Osteocyte (in vitro differentiated cells): ENCODE results near the gene IGLON5. TPM values are rescaled to one million over a fixed set of nuclear protein-coding genes. Genes with fewer than 3 reads are reported as not detected.

ENCODE experiments used
- DNase-seq: peaks from one replicate; pipeline ENCODE4 v3.0.0; 2021; ENCODE audit warnings: mixed read lengths; ENCODE audit not compliant: unreplicated experiment; ENCODE audit errors: extremely low spot score
- H3K27ac Mint-ChIP-seq: one replicate; pipeline ENCODE4 v1.8.0; 2021; ENCODE audit warnings: mild to moderate bottlenecking, mixed read lengths; ENCODE audit not compliant: unreplicated experiment
- H3K27me3 Mint-ChIP-seq: one replicate; pipeline ENCODE4 v1.8.0; 2021; ENCODE audit warnings: mixed read lengths; ENCODE audit not compliant: unreplicated experiment
- H3K36me3 Mint-ChIP-seq: one replicate; pipeline ENCODE4 v1.8.0; 2021; ENCODE audit warnings: mixed read lengths; ENCODE audit not compliant: unreplicated experiment
- H3K4me1 Mint-ChIP-seq: one replicate; pipeline ENCODE4 v1.8.0; 2021; ENCODE audit warnings: mixed read lengths; ENCODE audit not compliant: unreplicated experiment
- H3K4me3 Mint-ChIP-seq: one replicate; pipeline ENCODE4 v1.8.0; 2021; ENCODE audit warnings: mild to moderate bottlenecking, moderate library complexity, mixed read lengths; ENCODE audit not compliant: unreplicated experiment
- H3K9me3 Mint-ChIP-seq: one replicate; pipeline ENCODE4 v1.8.0; 2021; ENCODE audit warnings: mixed read lengths; ENCODE audit not compliant: unreplicated experiment
- total RNA-seq: library from RNA; stranded (reverse); gene quantifications from 2 replicates; pipeline ENCODE4 v1.2.1, GENCODE V29; 2021
- TF ChIP-seq, protein P1 (sequence below): fragments of 200-600 bp; sonication (generic); IDR thresholded peaks from 2 replicates; pipeline ENCODE4 v1.5.0; 2021; ENCODE audit warnings: antibody characterized with exemption, mild to moderate bottlenecking, moderate library complexity

The IGLON5 gene
- total RNA-seq, 1 donor from 2014 or later: not detected

DNA sequence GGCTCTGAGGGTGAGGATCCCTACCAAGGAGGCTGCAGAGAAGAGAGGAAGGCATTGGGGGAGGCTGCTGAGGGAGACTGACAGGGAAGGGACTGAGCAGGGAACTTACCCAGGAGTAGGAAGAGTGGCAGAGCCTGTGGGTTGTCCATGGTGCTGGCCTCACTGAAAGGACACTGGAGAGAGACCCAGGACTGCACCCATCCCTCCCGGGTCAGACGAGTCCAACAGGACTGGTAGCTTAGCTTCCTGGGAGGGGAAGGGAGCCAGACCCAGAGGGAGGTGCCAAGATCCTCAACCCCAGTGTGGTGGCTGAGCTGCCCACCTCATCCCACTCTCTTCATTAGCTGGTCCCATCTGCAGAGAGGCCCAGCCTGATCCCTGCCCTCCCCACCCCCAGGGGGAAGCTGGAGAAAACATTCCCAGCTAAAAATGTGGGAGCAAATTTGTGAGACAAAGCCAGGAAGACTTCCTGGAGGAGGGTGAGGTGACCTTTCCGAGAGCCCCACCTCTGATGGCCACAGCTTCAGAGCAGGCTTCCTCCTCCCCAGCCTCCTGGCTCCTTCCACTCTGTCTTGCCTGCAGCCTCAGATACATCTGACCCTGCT lies 30.6 kb downstream of the IGLON5 start, which contains the start of gene VSIG10L:
Gene VSIG10L, minus strand, starts transcription at position 164 of the 605 bp plus-strand sequence. Its CDS starts 15 bp downstream, at position 149.
- no peaks in the 10 kb centered on the region for H3K27me3 Mint-ChIP-seq
- H3K27ac Mint-ChIP-seq: peak within 1 kb of the TSS; percentile 59
- no peak for DNase-seq
- no peaks in the 10 kb centered on the region for H3K9me3 Mint-ChIP-seq
- peak within 1 kb of the TSS; percentile 66 for H3K4me3 Mint-ChIP-seq
- peaks cover 4% of the 10 kb centered on the region for H3K36me3 Mint-ChIP-seq
- TF ChIP-seq, protein P1, sequence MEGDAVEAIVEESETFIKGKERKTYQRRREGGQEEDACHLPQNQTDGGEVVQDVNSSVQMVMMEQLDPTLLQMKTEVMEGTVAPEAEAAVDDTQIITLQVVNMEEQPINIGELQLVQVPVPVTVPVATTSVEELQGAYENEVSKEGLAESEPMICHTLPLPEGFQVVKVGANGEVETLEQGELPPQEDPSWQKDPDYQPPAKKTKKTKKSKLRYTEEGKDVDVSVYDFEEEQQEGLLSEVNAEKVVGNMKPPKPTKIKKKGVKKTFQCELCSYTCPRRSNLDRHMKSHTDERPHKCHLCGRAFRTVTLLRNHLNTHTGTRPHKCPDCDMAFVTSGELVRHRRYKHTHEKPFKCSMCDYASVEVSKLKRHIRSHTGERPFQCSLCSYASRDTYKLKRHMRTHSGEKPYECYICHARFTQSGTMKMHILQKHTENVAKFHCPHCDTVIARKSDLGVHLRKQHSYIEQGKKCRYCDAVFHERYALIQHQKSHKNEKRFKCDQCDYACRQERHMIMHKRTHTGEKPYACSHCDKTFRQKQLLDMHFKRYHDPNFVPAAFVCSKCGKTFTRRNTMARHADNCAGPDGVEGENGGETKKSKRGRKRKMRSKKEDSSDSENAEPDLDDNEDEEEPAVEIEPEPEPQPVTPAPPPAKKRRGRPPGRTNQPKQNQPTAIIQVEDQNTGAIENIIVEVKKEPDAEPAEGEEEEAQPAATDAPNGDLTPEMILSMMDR: no peak
- H3K4me1 Mint-ChIP-seq: peaks cover 9% of the 10 kb centered on the region

DNA sequence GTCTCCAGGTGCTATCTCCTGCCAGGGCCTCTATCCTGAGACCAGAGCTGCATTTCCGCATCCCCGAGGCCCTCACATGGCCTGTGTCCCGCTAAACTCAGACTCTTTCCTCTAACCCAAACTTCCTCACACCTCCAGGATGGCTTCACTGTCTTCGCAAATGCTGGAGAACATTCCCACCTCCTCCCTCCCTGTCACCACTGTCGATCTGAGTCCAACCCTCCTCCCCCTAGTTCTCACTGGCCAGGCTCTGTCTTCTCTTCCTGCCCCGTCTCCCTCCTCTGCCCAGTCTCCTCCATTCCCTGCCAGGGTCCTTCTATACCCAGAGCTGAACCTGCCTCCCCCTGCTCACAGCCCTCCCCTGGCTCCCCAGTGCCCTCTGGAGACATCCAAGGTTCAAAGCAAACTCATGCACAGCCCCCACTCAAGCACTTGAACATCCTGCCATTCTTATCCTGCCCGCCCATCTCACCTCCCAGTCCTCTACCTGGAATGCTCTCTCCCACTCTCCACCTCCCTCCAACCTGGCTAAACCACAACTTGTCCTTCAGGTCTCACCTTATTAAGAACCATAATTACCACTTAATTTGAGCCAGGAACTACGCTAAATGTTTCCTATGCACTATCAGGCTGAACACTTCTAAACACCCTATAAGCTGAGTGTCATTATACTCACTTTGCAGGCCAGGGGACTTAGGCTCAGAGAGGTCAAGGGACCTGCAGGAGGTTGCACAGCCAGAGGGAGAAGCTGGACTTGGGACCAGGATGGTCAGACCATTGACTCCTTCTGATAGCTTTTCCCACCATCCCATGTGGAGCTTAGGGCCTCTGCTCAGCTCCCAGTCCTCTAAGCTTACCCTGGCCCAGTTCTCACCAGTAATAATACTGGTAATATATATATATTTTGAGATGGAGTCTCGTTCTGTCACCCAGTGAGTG lies 31.5 kb downstream of the IGLON5 start:
- TF ChIP-seq, protein P1: no peak
- no peaks in the 10 kb centered on the region for H3K27me3 Mint-ChIP-seq
- H3K36me3 Mint-ChIP-seq: peaks cover 7% of the 10 kb centered on the region
- H3K4me1 Mint-ChIP-seq: peaks cover 9% of the 10 kb centered on the region
- no peak overlapping the region for H3K4me3 Mint-ChIP-seq
- H3K27ac Mint-ChIP-seq: peak overlapping the region; percentile 29
- no peaks in the 10 kb centered on the region for H3K9me3 Mint-ChIP-seq
- no peak for DNase-seq

DNA sequence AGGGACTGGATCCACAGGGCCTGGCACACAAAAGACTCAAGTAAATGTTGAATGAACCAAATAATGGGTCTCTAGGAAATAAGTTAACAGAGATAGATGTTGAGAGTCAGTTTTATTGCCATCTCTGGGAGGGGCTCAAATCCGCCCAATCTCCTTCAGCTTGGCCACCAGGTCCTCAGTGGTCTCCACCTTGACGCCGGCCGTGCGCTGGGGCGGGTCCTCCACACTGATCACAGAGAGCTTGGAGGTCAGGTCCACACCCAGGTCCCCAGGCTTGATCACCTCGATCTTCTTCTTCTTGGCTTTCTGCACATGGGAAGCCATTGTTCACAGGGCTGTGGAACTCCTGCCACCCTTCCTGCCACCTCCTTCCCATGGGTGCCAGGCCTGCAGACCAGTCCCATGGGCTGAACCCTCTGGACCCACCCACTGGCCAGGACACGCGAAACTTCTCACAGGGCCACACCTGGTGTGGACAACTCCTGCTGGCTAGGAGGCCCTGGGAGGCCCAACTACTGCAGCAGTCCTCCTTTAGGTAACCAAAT lies 33.7 kb downstream of the IGLON5 start:
- Mint-ChIP-seq H3K4me3 (no peak overlapping the region), H3K36me3 (peaks cover 7% of the 10 kb centered on the region), H3K27me3 (no peaks in the 10 kb centered on the region), H3K9me3 (no peaks in the 10 kb centered on the region), H3K4me1 (peaks cover 2% of the 10 kb centered on the region), H3K27ac (no peak overlapping the region)
- DNase-seq: no peak
- TF ChIP-seq, protein P1: no peak

DNA sequence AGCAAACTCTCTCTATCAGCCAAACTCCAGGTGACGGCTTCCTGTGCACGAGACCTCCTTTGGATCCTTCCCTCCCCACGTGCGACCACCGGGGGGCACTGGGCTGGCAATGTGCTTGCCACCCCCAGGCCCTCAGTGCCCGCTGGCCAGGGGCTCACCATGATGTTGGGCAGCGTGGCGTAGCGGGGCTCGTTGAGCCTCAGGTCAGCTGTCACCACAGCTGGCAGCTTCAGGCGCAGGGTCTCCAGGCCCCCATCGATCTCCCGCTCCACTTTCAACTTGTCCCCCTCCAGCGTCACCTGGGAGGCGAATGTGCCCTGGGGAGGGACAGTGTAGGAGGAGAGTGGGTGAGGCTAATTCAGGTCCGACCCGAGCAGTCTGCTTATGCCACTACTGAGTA lies 35.3 kb downstream of the IGLON5 start:
- H3K27ac Mint-ChIP-seq: no peak overlapping the region
- DNase-seq: no peak
- no peak overlapping the region for H3K4me3 Mint-ChIP-seq
- H3K36me3 Mint-ChIP-seq: peaks cover 17% of the 10 kb centered on the region
- TF ChIP-seq, protein P1: no peak
- H3K4me1 Mint-ChIP-seq: peaks cover 1% of the 10 kb centered on the region
- no peaks in the 10 kb centered on the region for H3K9me3 Mint-ChIP-seq
- no peaks in the 10 kb centered on the region for H3K27me3 Mint-ChIP-seq
